Fibroblast of lung (primary cell): ENCODE data around the gene ADAMTS14. TPM values are rescaled to one million over a fixed set of nuclear protein-coding genes. Genes with fewer than 3 reads are reported as not detected.

ENCODE experiments used
- DNase-seq, 2 donors: peaks; one replicate each; pipeline versions ENCODE4 v3.0.0 to v3.0.0-alpha.2; 2010; ENCODE audit warnings: low read depth in 2 of 2
- H2AFZ ChIP-seq: 2 replicates; pipeline ENCODE4 v1.5.1; 2012; ENCODE audit warnings: low read length, control low read depth, inconsistent platforms
- H3K27ac ChIP-seq: 2 replicates; pipeline ENCODE4 v1.5.1; 2011; ENCODE audit warnings: low read length, control low read depth; ENCODE audit not compliant: insufficient read depth
- H3K27me3 ChIP-seq: 2 replicates; pipeline ENCODE4 v1.5.1; 2011; ENCODE audit warnings: mild to moderate bottlenecking, low read length; ENCODE audit not compliant: control insufficient read depth, insufficient read depth
- H3K36me3 ChIP-seq: 2 replicates; pipeline ENCODE4 v1.5.1; 2011; ENCODE audit warnings: low read length; ENCODE audit not compliant: control insufficient read depth, insufficient read depth
- H3K4me1 ChIP-seq: 2 replicates; pipeline ENCODE4 v1.5.1; 2011; ENCODE audit warnings: low read length; ENCODE audit not compliant: control insufficient read depth, insufficient read depth; ENCODE audit errors: extremely low read depth
- H3K4me2 ChIP-seq: 2 replicates; pipeline ENCODE4 v1.5.1; 2011; ENCODE audit warnings: low read length, control low read depth; ENCODE audit not compliant: insufficient read depth; ENCODE audit errors: extremely low read depth
- H3K4me3 ChIP-seq, 4 experiments: fragments of 200-600 bp in 1 of 4; sonication (generic) in 1 of 4; replicated peaks in 1 of 4; 2 replicates each; pipeline ENCODE4 v1.5.1; 2011 to 2016; ENCODE audit warnings: low read length in 4 of 4, low read depth in 3 of 4, mild to moderate bottlenecking in 3 of 4, control low read depth in 2 of 4, inconsistent platforms in 1 of 4, mixed read lengths in 1 of 4; ENCODE audit not compliant: insufficient read depth in 1 of 4; ENCODE audit errors: control extremely low read depth in 1 of 4
- H3K79me2 ChIP-seq: 2 replicates; pipeline ENCODE4 v1.5.1; 2012; ENCODE audit warnings: mild to moderate bottlenecking, low read length, inconsistent platforms; ENCODE audit not compliant: control insufficient read depth, insufficient read depth
- H3K9ac ChIP-seq: 2 replicates; pipeline ENCODE4 v1.5.1; 2011; ENCODE audit warnings: mild to moderate bottlenecking, low read length, control low read depth; ENCODE audit not compliant: insufficient read depth
- H3K9me3 ChIP-seq: 2 replicates; pipeline ENCODE4 v1.5.1; 2012; ENCODE audit warnings: low read depth, low read length; ENCODE audit not compliant: control insufficient read depth, insufficient read depth
- H4K20me1 ChIP-seq: 2 replicates; pipeline ENCODE4 v1.5.1; 2011; ENCODE audit warnings: low read length; ENCODE audit not compliant: control insufficient read depth, insufficient read depth; ENCODE audit errors: extremely low read depth
- CTCF ChIP-seq, 2 donors: IDR thresholded peaks in 1 of 2; conservative IDR thresholded peaks in 1 of 2; 1 replicate in 1 of 2; 2 replicates in 1 of 2; pipeline ENCODE4 v1.5.1; 2011 to 2012; ENCODE audit warnings: low read length in 2 of 2, control low read depth in 1 of 2, inconsistent platforms in 1 of 2, low read depth in 1 of 2, mild to moderate bottlenecking in 1 of 2
- EZH2 ChIP-seq: IDR thresholded peaks from 2 replicates; pipeline ENCODE4 v1.5.1; 2012; ENCODE audit warnings: low read length, control low read depth, mild to moderate bottlenecking; ENCODE audit errors: missing control alignments
- polyA plus RNA-seq, 2 donors: library from polyadenylated mRNA; depleted of rRNA in 1 of 2; stranded (reverse) in 1 of 2; unstranded in 1 of 2; fragments of >200 nt; gene quantifications; 2 replicates each; pipeline ENCODE4 v1.2.1, GENCODE V29; 2011 to 2012; ENCODE audit warnings: missing spikeins in 1 of 2
- total RNA-seq: library from RNA; depleted of rRNA; stranded (reverse); fragments of >200 nt; gene quantifications from 2 replicates; pipeline ENCODE4 v1.2.1, GENCODE V29; 2014

ADAMTS14 gene
- total and polyA plus RNA-seq, 2 donors (not counting 1 experiment from before 2014, with no cell fraction given): 4.1 to 6.2 TPM

GRCh38 chr10:70673043-70673928, 980 bp downstream of the ADAMTS14 start:
- peaks cover 13% of the 10 kb centered on the region for H3K4me1 ChIP-seq
- H3K9me3 ChIP-seq: no peaks in the 10 kb centered on the region
- H4K20me1 ChIP-seq: no peaks in the 10 kb centered on the region
- H2AFZ ChIP-seq: no peak overlapping the region
- H3K27ac ChIP-seq: peak overlapping the region; percentile 78
- H3K79me2 ChIP-seq: no peaks in the 10 kb centered on the region
- H3K27me3 ChIP-seq: no peaks in the 10 kb centered on the region
- peak overlapping the region; percentile 90 for H3K9ac ChIP-seq
- no peak for TF ChIP-seq EZH2
- no peak for TF ChIP-seq CTCF (conservative IDR thresholded peaks at IDR 0.05 in 1 of 2, IDR thresholded peaks at IDR 0.05 in 1 of 2; ENCODE audit: low read depth in 1 of 2, low read length in 2 of 2)
- peaks cover 5% of the 10 kb centered on the region for H3K36me3 ChIP-seq
- peak overlapping the region; percentile 48 to 83 (median 52) for H3K4me3 ChIP-seq
- peak; percentile 79 to 91 for DNase-seq
- peak overlapping the region; percentile 76 for H3K4me2 ChIP-seq

GRCh38 chr10:70673929-70674559, 1.7 kb downstream of the ADAMTS14 start:
- peak overlapping the region; percentile 58 for H3K9ac ChIP-seq
- H3K27me3 ChIP-seq: no peaks in the 10 kb centered on the region
- no peaks in the 10 kb centered on the region for H3K9me3 ChIP-seq
- TF ChIP-seq CTCF (conservative IDR thresholded peaks at IDR 0.05 in 1 of 2, IDR thresholded peaks at IDR 0.05 in 1 of 2; ENCODE audit: low read depth in 1 of 2, low read length in 2 of 2): no peak
- TF ChIP-seq EZH2: no peak
- no peaks in the 10 kb centered on the region for H3K79me2 ChIP-seq
- H4K20me1 ChIP-seq: no peaks in the 10 kb centered on the region
- no peak overlapping the region for H2AFZ ChIP-seq
- peak overlapping the region in 2 of 4 experiments; percentile 7 to 83 for H3K4me3 ChIP-seq
- H3K36me3 ChIP-seq: peaks cover 5% of the 10 kb centered on the region
- peaks cover 17% of the 10 kb centered on the region for H3K4me1 ChIP-seq
- peak overlapping the region; percentile 78 for H3K27ac ChIP-seq
- DNase-seq: no peak
- peak overlapping the region; percentile 73 for H3K4me2 ChIP-seq
